Heart left ventricle (tissue), 13 donors: Measurements from ENCODE around the gene MTUS2.

Experiments used
- CTCF ChIP-seq, 12 donors: fragments of 200-600 bp; sonication (generic) in 4 of 12; IDR thresholded peaks; one replicate each; pipeline versions ENCODE4 v1.5.0 to v1.8.0; 2018 to 2022; ENCODE audit warnings: antibody characterized with exemption in 12 of 12, mild to moderate bottlenecking in 5 of 12
- POLR2A ChIP-seq, 2 donors: fragments of 450-650 bp; IDR thresholded peaks; one replicate each; pipeline ENCODE4 v1.6.1; 2017; ENCODE audit warnings: antibody characterized with exemption in 2 of 2, mild to moderate bottlenecking in 2 of 2, moderate library complexity in 2 of 2
- donor health status: ischemic (EF 13 %, LVEDD 7.1; RV severe dilation, severe dysfunction).
- donor health status: DM: no; HTN: yes; CAD: no.
- donor health status: DM: no; HTN: no; CAD: no.
- donor health status: ischemic (EF 25% LVEDD 6.9; RV normal size, moderate dysfunction).
- donor health status: ischemic (EF 25% LVEDD 5.7; RV mildly dilated, moderate dysfunction).
- donor health status: ischemic (EF 35%, LVEDD 5.7; RV mildly dilated, moderate dysfunction).
- donor health status: nonischemic (EF 11% LVEDD 7.7; RV severe dilation, severe dysfunction).
- donor health status: DM: yes; HTN: yes; CAD: no.
- donor health status: PGD.
- donor health status: ischemic (EF 29% LVEDD 5.4; RV normal size, mild dysfunction).
- donor health status: nonischemic (EF 23%, LVEDD 6.1; RV moderate dilation, normal function).

DNA sequence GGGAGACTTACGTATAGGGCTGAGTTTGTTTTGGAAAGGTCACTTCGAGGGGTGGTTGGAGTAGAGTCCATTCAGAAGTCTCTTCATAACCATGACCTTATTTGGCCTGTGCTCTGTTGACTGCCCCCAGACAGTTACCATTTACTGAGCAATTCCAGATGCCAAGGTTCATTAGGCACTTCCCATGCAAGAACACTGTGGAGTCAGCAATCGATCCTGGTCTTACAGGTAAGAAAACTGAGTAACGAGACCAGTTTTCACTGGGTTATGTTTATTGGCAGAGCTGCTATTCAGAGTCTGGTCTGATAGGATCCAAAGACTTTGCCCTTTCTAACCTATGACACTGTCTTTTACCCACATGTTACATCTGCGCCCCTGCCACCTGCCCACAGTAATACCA is 134.7 kb downstream of the MTUS2 start:
- TF ChIP-seq CTCF (IDR thresholded peaks at IDR 0.05) (no peak), POLR2A (IDR thresholded peaks at IDR 0.05) (no peak)
